Measurements from ENCODE around the gene LGALS13.

Gene LGALS13, protein sequence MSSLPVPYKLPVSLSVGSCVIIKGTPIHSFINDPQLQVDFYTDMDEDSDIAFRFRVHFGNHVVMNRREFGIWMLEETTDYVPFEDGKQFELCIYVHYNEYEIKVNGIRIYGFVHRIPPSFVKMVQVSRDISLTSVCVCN

GRCh38 chr19:39602224-39602623, at the start of gene LGALS13:
Gene LGALS13 (plus strand): TSS chr19:39602524. CDS start chr19:39602569, 45 bp downstream.
- DNase-seq: no peak

GRCh38 chr19:39553082-39553652, 49.2 kb upstream of the LGALS13 start:
- no peak for DNase-seq

DNA sequence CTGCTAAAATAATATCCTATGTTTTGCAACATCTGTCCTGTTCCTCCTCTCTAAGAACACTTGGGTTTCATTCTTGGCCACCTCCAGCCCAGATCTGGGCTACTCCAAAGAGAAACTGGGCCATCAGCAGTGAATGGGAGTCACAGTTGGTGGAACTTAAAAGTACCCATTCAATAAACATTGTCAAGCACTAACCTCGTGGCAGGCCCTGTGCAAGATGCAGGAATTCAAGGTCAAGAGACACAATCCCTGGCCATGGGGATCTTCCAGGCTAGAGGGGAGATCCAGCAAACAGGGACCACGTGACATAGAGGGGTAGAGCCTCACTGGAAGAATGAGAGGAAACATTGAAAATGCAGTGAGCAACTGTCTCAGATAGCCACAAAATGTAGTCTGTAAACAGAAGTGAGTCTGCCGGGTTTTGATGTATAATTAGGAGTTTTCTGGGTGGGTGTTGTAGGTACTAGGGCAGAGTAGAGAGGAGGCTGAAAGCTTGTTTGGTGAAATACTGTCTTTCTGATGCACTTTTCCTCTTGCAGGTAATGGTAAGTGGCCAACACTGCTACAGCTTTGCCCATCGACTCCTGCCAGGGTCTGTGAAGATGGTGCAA, 47.5 kb upstream of the LGALS13 start:
- DNase-seq: no peak

- DNase-seq: no peak
These were observed 46.4 kb upstream of the LGALS13 start for GRCh38 chr19:39555883-39556282.

DNA sequence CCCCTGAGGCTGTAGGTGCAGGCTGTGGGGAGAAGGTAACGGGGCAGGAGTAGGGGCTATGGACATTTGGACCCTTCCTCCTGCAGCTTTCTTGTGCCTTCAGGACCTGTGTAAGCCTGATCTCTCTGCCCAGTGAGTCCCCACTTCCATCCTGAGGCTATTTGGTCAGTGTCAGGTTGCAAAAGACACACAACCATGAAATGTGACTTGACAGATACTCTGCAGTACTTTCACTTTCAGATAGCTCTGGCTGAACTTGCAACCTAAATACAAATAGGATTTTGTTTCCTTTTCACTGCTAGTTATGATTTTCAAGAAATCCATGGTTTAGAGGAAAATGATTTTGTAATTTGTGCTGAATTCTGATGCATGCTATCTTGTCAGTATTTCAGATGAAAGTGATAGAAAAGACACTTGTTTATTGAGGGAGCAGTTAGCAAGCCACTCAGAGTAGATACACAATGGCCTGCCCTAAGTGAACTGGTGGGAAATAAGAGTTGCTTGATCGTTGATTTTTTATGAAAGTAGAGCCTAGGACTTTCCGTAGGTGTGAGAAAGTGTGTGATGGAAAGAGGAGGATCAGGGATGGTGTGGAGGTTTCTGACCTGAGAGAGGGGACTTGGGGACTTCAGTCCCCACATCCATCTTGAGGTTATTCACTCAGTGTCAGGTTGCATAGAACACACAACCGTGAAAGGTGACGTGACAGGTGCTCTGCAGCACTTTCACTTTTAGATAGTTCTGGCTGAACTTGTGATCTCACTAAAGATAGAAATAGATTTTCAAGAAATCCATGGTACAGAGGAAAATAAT, 44.3 kb upstream of the LGALS13 start:
- no peak for DNase-seq

GRCh38 chr19:39558624-39559117, 43.7 kb upstream of the LGALS13 start:
- DNase-seq: no peak

DNA sequence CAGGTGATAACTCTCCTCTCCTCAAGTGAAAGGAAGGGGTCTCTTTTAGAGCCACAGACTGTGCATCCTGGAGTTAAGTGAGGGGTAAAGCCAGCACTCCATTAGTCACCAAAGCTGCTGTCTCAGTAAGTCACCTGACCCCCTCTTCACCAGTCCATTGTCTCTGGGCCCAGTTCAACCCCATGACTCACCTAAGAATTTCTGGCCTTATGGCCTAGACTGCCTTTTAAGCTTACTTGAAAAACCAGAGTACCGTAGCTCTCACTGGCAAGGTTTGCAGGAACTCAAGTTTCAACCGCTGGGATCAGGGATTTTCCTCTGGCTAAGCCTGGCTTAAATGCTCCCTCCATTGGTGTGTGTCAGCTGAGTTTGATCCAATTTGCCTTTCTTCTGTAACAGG, 38.9 kb upstream of the LGALS13 start:
- DNase-seq: no peak

- DNase-seq: no peak
These were observed 36.3 kb upstream of the LGALS13 start for GRCh38 chr19:39566064-39566463.

DNA sequence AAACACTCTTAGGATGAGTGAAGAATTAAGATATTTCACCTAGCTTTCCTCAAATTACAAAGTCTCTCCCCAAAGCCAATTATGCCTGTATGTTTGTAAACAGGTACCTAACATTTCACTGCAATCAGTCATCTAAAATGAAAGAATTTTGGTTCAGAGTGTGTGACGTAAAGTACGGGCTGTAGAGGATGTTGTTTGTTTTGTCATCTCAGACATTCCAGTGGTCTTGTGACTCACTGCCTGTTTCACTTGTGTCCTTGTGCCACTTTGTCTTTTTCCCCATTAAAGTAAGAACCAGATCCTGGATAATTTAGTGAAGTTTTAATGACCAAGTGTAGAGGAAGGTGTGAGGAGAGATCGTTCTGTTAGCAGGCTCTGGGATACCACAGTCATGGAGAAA, 33.7 kb upstream of the LGALS13 start:
- DNase-seq: no peak

GRCh38 chr19:39582442-39582841, 19.9 kb upstream of the LGALS13 start:
- DNase-seq: no peak

- no peak for DNase-seq
These were observed 19.3 kb upstream of the LGALS13 start for GRCh38 chr19:39582891-39583625.

DNA sequence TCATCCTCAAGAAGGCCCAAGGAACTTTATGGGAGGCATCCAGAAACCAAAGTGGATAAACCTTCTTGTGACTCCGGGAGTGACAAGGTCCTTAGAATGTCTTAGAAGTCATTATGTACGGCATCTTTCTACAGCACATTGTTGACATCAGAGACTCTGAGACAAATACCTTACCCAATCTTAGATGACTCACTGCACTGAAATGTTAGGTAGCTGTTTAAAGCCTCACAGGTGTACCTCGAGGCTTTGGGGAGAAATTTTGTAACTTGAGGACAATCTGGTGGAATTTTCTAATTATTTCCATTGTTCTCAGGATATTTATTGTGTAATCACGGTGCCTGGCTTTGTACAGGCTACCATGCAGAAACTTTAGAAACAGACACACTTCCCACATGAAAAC, 14.8 kb upstream of the LGALS13 start:
- no peak for DNase-seq

DNA sequence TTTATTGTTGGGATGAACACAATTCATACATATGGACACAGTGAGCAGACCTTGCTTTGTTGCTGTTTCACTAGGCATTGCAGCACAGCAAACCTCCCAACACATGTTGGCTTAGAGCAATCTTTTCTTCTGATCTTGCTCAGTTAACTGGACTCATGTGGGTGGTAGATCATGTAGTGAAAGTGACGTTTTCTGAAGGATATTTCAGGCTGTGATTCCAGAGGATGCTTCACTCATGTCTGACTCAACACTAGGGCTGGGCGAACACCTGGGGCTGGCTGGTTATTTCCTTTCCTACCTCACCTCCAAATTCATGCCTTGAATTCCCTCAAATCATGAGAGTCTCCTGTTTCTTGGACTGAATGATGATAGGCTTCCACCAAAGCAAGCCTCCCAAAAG, 14.3 kb upstream of the LGALS13 start:
- no peak for DNase-seq

GRCh38 chr19:39590265-39590664, 12.1 kb upstream of the LGALS13 start:
- no peak for DNase-seq

GRCh38 chr19:39592381-39592780, 9.9 kb upstream of the LGALS13 start:
- DNase-seq: no peak

- no peak for DNase-seq
These were observed 6.4 kb upstream of the LGALS13 start for GRCh38 chr19:39595950-39596349.

GRCh38 chr19:39596911-39597310, 5.4 kb upstream of the LGALS13 start:
- DNase-seq: no peak

GRCh38 chr19:39599116-39599515, 3.2 kb upstream of the LGALS13 start:
- no peak for DNase-seq

GRCh38 chr19:39603825-39604224, 1.5 kb downstream of the LGALS13 start:
- no peak for DNase-seq

DNA sequence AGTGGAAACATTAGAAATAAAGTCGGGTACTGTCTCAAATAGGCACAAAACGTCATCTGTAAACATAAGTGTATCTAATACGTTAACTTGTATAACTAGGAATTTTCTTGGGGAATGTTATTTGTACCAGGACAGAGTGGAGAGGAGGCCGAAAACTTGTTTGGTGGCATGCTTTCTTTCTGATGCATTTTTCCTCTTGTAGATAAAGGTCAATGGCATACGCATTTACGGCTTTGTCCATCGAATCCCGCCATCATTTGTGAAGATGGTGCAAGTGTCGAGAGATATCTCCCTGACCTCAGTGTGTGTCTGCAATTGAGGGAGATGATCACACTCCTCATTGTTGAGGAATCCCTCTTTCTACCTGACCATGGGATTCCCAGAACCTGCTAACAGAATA, 4.7 kb downstream of the LGALS13 start:
- DNase-seq: no peak

GRCh38 chr19:39607561-39607960, 5.2 kb downstream of the LGALS13 start:
- no peak for DNase-seq

GRCh38 chr19:39613597-39613996, 11.3 kb downstream of the LGALS13 start:
- no peak for DNase-seq

- DNase-seq: no peak
These were observed 15.4 kb downstream of the LGALS13 start for GRCh38 chr19:39617745-39618144.

Measured in activated CD8-positive, alpha-beta memory T cell treated with anti-CD3 and anti-CD28 coated beads, Interleukin-2, amount 50 U/mL, for 48 hours (primary cell).